Activated CD4-positive, alpha-beta T cell treated with anti-CD3 and anti-CD28 coated beads, Interleukin-2, amount 10 ng/mL, durations not matched to agents 7 days and 5 days (primary cell): ENCODE measurements around the gene CHRNA3. TPM values are rescaled to one million over a fixed set of nuclear protein-coding genes. Genes with fewer than 3 reads are reported as not detected.

Source experiments
- CTCF ChIA-PET: fragments of 350-600 bp; sonication (Branson Sonifier 250); formaldehyde crosslinking; loops from one replicate; lab custom pipeline; 2021; ENCODE audit warnings: antibody characterized with exemption; lab: Charles Lee
- POLR2A ChIA-PET: fragments of 350-600 bp; sonication (Branson Sonifier 250); formaldehyde crosslinking; loops from one replicate; lab custom pipeline; 2021; ENCODE audit warnings: antibody characterized with exemption; lab: Charles Lee
- DNase-seq: peaks from one replicate; pipeline ENCODE4 v3.0.0-alpha.2; 2020
- H3K27ac Mint-ChIP-seq: one replicate; pipeline ENCODE4 v1.8.0; 2021; ENCODE audit warnings: mild to moderate bottlenecking, moderate library complexity, mixed read lengths
- H3K27me3 Mint-ChIP-seq: one replicate; pipeline ENCODE4 v1.8.0; 2021; ENCODE audit warnings: mixed read lengths
- H3K36me3 Mint-ChIP-seq: one replicate; pipeline ENCODE4 v1.8.0; 2021; ENCODE audit warnings: low read depth, mixed read lengths
- H3K4me1 Mint-ChIP-seq: one replicate; pipeline ENCODE4 v1.8.0; 2021; ENCODE audit warnings: mixed read lengths
- H3K4me3 Mint-ChIP-seq: one replicate; pipeline ENCODE4 v1.8.0; 2021; ENCODE audit warnings: mild to moderate bottlenecking, moderate library complexity, mixed read lengths
- H3K9me3 Mint-ChIP-seq: one replicate; pipeline ENCODE4 v1.8.0; 2021; ENCODE audit warnings: mixed read lengths
- total RNA-seq, 2 experiments: library from RNA; stranded (reverse); gene quantifications; one replicate each; pipeline ENCODE4 v1.2.3, GENCODE V29; 2021

The CHRNA3 gene
- total RNA-seq, 2 experiments from 2014 or later: not detected

GRCh38 chr15:78633348-78633747 is 12.6 kb upstream of the CHRNA3 start:
- no peaks in the 10 kb centered on the region for H3K4me1 Mint-ChIP-seq
- peaks cover 9% of the 10 kb centered on the region for H3K9me3 Mint-ChIP-seq
- DNase-seq: no peak
- POLR2A ChIA-PET: no interaction called here
- no peak overlapping the region for H3K27ac Mint-ChIP-seq
- H3K36me3 Mint-ChIP-seq: no peaks in the 10 kb centered on the region
- H3K27me3 Mint-ChIP-seq: no peaks in the 10 kb centered on the region
- H3K4me3 Mint-ChIP-seq: no peak overlapping the region
- CTCF ChIA-PET: no interaction called here

DNA sequence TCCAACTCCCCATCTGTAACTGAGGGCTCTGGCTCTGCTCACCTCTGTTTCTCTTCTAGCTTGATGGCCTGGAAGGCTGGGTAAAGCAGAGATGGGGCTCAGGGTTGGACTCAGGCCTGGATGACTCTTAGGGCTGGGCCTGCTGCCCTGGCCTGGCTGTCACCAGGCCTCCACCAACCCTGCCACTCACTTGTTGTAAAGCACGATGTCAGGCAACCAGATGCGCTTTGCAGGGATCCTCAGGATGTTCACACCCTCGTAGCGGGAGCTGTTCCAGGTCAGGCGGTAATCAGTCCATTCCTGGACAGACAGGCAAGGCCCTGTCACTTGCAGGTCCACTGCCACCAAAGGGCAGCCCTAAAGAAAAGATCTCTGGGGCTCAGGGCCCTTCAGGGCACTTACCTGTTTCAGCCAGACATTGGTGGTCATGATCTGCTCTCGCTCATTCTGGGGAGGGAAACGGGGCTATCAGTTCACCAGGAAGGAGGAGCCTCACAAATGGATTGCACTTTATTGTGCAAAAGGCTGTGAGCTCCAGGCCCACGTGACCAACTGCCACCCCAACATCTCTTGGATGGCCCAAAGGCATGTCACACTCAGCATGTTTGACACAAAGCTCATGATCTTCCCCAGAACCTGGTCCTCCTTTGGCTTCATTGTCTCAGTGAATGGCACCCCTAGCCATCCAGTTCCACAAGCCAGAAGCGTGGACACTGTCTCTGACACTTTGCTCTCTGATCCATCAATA is 10.3 kb upstream of the CHRNA3 start:
- no peaks in the 10 kb centered on the region for H3K4me1 Mint-ChIP-seq
- H3K4me3 Mint-ChIP-seq: no peak overlapping the region
- peaks cover 8% of the 10 kb centered on the region for H3K27me3 Mint-ChIP-seq
- ChIA-PET POLR2A (no interaction called here), CTCF (no interaction called here)
- H3K9me3 Mint-ChIP-seq: peaks cover 9% of the 10 kb centered on the region
- H3K27ac Mint-ChIP-seq: no peak overlapping the region
- H3K36me3 Mint-ChIP-seq: no peaks in the 10 kb centered on the region
- DNase-seq: no peak

DNA sequence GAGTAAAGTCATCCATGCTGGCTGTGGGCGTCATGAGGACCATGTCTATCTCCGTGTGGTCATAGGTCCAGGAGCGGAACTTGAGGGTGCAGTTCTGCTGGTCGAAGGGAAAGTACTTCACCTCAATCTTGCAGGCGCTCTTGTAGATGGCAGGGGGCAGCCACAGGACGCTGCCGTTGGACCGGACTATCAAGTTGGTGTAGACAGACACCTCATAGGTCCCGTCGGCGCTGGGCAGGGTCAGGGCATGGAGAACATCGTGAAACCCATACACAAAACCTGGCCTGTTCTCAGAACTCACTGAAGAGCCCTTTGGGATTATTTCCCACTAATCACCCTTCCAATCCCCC is 8.9 kb upstream of the CHRNA3 start:
- Mint-ChIP-seq H3K27me3 (peaks cover 8% of the 10 kb centered on the region), H3K9me3 (peaks cover 9% of the 10 kb centered on the region), H3K4me1 (no peaks in the 10 kb centered on the region), H3K36me3 (no peaks in the 10 kb centered on the region), H3K27ac (no peak overlapping the region), H3K4me3 (no peak overlapping the region)
- ChIA-PET POLR2A (no interaction called here), CTCF (no interaction called here)
- no peak for DNase-seq

GRCh38 chr15:78629031-78629715 is 8.4 kb upstream of the CHRNA3 start:
- no peaks in the 10 kb centered on the region for H3K4me1 Mint-ChIP-seq
- ChIA-PET POLR2A (no interaction called here), CTCF (interaction anchor here (1.3 kb wide), 1 partner anchor 9 kb away, joined by 3 read pairs; no protein-coding TSS in a partner anchor)
- no peaks in the 10 kb centered on the region for H3K36me3 Mint-ChIP-seq
- DNase-seq: no peak
- H3K4me3 Mint-ChIP-seq: no peak overlapping the region
- H3K9me3 Mint-ChIP-seq: peaks cover 9% of the 10 kb centered on the region
- no peak overlapping the region for H3K27ac Mint-ChIP-seq
- H3K27me3 Mint-ChIP-seq: peaks cover 9% of the 10 kb centered on the region

GRCh38 chr15:78628227-78628626 is 7.4 kb upstream of the CHRNA3 start:
- DNase-seq: no peak
- POLR2A ChIA-PET: no interaction called here
- peaks cover 15% of the 10 kb centered on the region for H3K27me3 Mint-ChIP-seq

DNA sequence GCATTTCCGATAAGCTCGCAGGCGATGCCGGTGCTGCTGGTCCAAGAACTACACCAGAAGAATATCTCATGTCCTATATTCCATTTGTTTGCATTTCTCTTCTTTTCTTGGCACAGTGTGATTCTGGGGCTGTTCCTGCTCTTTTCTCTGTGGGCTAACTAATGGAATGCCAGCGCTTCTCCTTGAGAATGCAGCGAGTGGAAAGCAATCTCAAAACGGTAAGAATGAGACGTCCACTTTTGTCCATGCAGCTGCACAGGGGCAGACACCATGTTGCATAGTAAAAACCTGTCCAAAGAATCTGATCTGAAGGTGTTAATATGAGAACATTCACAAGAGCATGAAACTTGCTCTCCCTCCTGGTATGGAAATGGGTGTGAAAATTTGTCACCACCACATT is 6.6 kb upstream of the CHRNA3 start:
- no peak for DNase-seq
- H3K9me3 Mint-ChIP-seq: no peaks in the 10 kb centered on the region
- no peak overlapping the region for H3K4me3 Mint-ChIP-seq
- POLR2A ChIA-PET: no interaction called here
- H3K4me1 Mint-ChIP-seq: no peaks in the 10 kb centered on the region
- H3K27ac Mint-ChIP-seq: no peak overlapping the region
- peaks cover 23% of the 10 kb centered on the region for H3K27me3 Mint-ChIP-seq
- CTCF ChIA-PET: interaction anchor here (0.6 kb wide), 1 partner anchor 130 kb away, joined by 3 read pairs; no protein-coding TSS in a partner anchor
- H3K36me3 Mint-ChIP-seq: no peaks in the 10 kb centered on the region

More at GRCh38 chr15:78628227-78628626, 7.4 kb upstream of the CHRNA3 start:
- H3K9me3 Mint-ChIP-seq: peaks cover 5% of the 10 kb centered on the region
- H3K36me3 Mint-ChIP-seq: no peaks in the 10 kb centered on the region
- no peak overlapping the region for H3K4me3 Mint-ChIP-seq
- H3K27ac Mint-ChIP-seq: no peak overlapping the region
- H3K4me1 Mint-ChIP-seq: no peaks in the 10 kb centered on the region
- CTCF ChIA-PET: interaction anchor here (1.3 kb wide), 1 partner anchor 10 kb away, joined by 3 read pairs; no protein-coding TSS in a partner anchor

DNA sequence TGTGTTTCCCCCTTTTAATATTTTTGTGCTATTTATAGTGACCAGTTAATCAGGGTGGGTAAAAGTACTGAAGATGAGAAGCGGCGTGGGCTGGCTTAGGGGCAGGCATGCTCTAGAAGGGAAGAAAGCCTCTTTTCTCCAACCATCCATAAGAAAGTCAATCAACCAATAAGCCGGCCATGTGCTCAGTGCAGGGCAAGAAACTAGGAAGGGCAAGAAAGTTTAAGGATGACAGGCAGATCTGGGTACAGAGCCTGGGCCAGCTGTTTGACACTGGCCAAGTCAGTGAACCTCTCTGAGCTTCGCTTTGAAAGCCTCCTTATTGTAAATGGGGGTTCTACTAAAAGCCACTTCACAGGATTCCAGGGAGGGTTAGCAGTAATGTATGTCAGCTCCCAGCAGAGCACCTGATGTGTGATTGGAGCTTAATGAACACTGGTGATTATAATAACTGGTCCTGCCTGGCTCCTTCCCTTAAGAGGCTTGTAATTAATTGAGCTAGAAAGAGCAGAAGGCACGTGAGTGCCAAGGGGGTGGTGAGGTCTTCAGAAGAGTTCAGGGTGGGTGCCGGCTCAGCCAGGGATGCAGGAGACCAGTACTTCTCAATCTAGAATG is 5.7 kb upstream of the CHRNA3 start:
- peaks cover 3% of the 10 kb centered on the region for H3K4me1 Mint-ChIP-seq
- no peaks in the 10 kb centered on the region for H3K36me3 Mint-ChIP-seq
- ChIA-PET CTCF (interaction anchor here (0.6 kb wide), 1 partner anchor 131 kb away, joined by 3 read pairs; no protein-coding TSS in a partner anchor), POLR2A (no interaction called here)
- H3K9me3 Mint-ChIP-seq: no peaks in the 10 kb centered on the region
- DNase-seq: no peak
- H3K27ac Mint-ChIP-seq: peak overlapping the region; percentile 43
- peaks cover 32% of the 10 kb centered on the region for H3K27me3 Mint-ChIP-seq
- no peak overlapping the region for H3K4me3 Mint-ChIP-seq

DNA sequence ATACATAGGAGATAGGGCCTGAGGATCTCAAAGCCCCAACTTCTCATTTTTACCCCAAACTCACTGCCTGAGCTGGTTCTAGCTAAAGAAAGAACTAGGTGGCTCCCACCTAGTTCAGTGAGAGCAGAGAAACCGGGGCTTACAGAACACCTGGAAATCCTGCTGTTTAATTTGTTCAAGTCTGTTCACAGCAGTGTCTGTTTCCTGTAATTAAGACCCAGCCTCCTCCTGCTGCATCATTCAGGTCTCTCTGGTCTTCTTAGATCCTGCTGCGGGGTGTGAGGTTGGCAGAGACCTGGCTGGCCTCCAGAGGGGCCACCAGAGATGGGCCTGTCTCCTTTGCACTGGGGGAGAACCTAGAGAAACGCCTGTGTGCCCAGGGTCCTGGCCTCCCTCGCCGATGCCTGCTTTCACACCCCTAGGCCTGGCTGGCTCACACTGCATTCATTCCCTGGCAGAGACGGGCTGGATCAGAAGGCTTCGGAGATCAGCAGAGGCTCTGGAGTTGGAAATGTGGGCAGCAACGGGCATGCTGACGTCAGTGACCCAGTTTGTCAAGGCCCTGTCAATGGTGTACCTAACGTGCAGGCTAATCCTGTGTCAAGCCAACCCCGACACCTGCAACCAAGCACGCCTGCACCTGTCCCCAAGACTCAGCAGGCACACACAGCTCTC is 4.9 kb upstream of the CHRNA3 start:
- DNase-seq: no peak
- Mint-ChIP-seq H3K9me3 (no peaks in the 10 kb centered on the region), H3K4me1 (peaks cover 3% of the 10 kb centered on the region), H3K27ac (no peak overlapping the region), H3K36me3 (no peaks in the 10 kb centered on the region), H3K27me3 (peaks cover 37% of the 10 kb centered on the region), H3K4me3 (no peak overlapping the region)
- POLR2A ChIA-PET: no interaction called here
- CTCF ChIA-PET: no interaction called here

- Mint-ChIP-seq H3K27ac (no peak overlapping the region), H3K36me3 (no peaks in the 10 kb centered on the region), H3K4me3 (no peak overlapping the region), H3K9me3 (no peaks in the 10 kb centered on the region), H3K4me1 (peaks cover 3% of the 10 kb centered on the region), H3K27me3 (peaks cover 39% of the 10 kb centered on the region)
- ChIA-PET POLR2A (no interaction called here), CTCF (no interaction called here)
- DNase-seq: no peak
Measured at GRCh38 chr15:78624651-78625590, 4.1 kb upstream of the CHRNA3 start.

- DNase-seq: no peak
- Mint-ChIP-seq H3K36me3 (no peaks in the 10 kb centered on the region), H3K4me1 (peaks cover 3% of the 10 kb centered on the region), H3K27ac (no peak overlapping the region), H3K4me3 (no peak overlapping the region), H3K9me3 (no peaks in the 10 kb centered on the region), H3K27me3 (peaks cover 49% of the 10 kb centered on the region)
- POLR2A ChIA-PET: no interaction called here
- CTCF ChIA-PET: no interaction called here
Measured at GRCh38 chr15:78623786-78624497, 3.1 kb upstream of the CHRNA3 start.

- H3K27me3 Mint-ChIP-seq: peaks cover 51% of the 10 kb centered on the region
- H3K27ac Mint-ChIP-seq: no peak overlapping the region
- ChIA-PET POLR2A (no interaction called here), CTCF (no interaction called here)
- no peak overlapping the region for H3K4me3 Mint-ChIP-seq
- H3K4me1 Mint-ChIP-seq: peaks cover 5% of the 10 kb centered on the region
- no peaks in the 10 kb centered on the region for H3K9me3 Mint-ChIP-seq
- no peak for DNase-seq
- no peaks in the 10 kb centered on the region for H3K36me3 Mint-ChIP-seq
Measured at GRCh38 chr15:78621810-78622402, 1.1 kb upstream of the CHRNA3 start.
